Subcutaneous adipose tissue (tissue), 4 donors: ENCODE results near the gene PCDHGC4. TPM values are rescaled to one million over a fixed set of nuclear protein-coding genes. Genes with fewer than 3 reads are reported as not detected.

Experiments used
- total RNA-seq, 4 donors: library from RNA; depleted of rRNA; stranded (reverse); fragments of >200 nt; gene quantifications; one replicate each; pipeline ENCODE4 v1.1.0, GENCODE V29; 2016
- TF ChIP-seq, protein P1 (sequence below): fragments of 450-650 bp; IDR thresholded peaks from one replicate; pipeline ENCODE4 v1.5.1; 2016; ENCODE audit warnings: low read depth, mild to moderate bottlenecking, control low read depth, antibody characterized with exemption, moderate library complexity

Gene PCDHGC4
- total RNA-seq, 4 donors from 2014 or later = 1.0 to 10.9 (median 1.9) TPM

DNA sequence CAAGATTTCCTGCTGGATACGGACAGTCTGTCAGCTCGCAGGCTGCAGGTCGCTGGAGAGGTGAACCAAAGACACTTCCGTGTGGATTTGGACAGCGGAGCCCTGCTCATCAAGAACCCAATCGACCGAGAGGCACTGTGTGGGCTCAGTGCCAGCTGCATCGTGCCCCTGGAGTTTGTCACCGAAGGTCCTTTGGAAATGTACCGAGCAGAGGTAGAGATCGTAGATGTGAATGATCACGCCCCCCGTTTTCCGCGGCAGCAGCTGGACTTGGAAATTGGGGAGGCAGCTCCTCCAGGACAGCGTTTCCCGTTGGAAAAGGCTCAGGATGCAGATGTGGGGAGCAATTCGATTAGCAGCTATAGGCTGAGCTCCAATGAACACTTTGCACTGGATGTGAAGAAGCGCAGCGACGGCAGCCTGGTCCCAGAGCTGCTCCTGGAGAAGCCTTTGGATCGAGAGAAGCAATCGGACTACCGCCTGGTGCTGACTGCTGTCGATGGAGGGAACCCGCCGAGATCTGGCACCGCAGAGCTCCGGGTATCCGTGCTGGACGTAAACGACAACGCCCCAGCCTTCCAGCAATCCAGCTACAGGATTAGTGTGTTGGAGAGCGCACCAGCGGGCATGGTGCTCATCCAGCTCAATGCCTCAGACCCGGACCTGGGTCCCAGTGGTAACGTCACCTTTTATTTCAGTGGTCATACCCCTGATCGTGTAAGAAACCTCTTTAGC is 658 bp downstream of the PCDHGC4 start:
- TF ChIP-seq, protein P1, sequence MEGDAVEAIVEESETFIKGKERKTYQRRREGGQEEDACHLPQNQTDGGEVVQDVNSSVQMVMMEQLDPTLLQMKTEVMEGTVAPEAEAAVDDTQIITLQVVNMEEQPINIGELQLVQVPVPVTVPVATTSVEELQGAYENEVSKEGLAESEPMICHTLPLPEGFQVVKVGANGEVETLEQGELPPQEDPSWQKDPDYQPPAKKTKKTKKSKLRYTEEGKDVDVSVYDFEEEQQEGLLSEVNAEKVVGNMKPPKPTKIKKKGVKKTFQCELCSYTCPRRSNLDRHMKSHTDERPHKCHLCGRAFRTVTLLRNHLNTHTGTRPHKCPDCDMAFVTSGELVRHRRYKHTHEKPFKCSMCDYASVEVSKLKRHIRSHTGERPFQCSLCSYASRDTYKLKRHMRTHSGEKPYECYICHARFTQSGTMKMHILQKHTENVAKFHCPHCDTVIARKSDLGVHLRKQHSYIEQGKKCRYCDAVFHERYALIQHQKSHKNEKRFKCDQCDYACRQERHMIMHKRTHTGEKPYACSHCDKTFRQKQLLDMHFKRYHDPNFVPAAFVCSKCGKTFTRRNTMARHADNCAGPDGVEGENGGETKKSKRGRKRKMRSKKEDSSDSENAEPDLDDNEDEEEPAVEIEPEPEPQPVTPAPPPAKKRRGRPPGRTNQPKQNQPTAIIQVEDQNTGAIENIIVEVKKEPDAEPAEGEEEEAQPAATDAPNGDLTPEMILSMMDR = no peak

DNA sequence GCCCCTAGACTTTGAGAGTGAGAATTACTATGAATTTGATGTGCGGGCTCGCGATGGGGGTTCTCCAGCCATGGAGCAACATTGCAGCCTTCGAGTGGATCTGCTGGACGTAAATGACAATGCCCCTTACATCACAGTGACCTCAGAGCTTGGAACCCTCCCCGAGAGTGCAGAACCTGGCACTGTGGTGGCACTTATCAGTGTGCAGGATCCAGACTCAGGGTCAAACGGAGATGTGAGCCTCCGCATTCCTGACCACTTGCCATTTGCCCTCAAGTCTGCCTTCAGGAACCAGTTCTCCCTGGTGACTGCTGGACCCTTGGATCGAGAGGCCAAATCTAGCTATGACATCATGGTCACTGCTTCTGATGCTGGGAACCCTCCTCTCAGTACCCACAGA is 1.3 kb downstream of the PCDHGC4 start:
- TF ChIP-seq, protein P1 = no peak

- TF ChIP-seq, protein P1 = no peak
Observed at GRCh38 chr5:141487131-141487530, 2.3 kb downstream of the PCDHGC4 start.

- TF ChIP-seq, protein P1 = no peak
Observed at GRCh38 chr5:141488591-141489561, 4.0 kb downstream of the PCDHGC4 start, which contains the start of gene PCDHGC5. Gene PCDHGC5 (plus strand): TSS chr5:141489081. CDS start chr5:141489241, 160 bp downstream.

DNA sequence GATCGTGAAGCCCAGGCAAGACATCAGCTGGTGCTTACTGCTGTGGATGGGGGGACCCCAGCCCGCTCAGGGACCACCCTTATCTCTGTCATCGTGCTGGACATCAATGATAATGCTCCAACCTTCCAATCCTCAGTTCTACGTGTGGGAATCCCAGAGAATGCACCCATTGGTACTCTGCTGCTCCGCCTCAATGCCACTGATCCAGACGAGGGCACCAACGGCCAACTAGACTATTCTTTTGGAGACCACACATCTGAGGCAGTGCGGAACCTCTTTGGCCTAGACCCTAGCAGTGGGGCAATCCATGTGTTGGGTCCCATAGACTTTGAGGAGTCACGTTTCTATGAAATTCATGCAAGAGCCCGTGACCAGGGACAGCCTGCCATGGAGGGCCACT is 5.0 kb downstream of the PCDHGC4 start:
- TF ChIP-seq, protein P1 = no peak

- TF ChIP-seq, protein P1 = no peak
Observed at GRCh38 chr5:141490271-141490670, 5.4 kb downstream of the PCDHGC4 start.

DNA sequence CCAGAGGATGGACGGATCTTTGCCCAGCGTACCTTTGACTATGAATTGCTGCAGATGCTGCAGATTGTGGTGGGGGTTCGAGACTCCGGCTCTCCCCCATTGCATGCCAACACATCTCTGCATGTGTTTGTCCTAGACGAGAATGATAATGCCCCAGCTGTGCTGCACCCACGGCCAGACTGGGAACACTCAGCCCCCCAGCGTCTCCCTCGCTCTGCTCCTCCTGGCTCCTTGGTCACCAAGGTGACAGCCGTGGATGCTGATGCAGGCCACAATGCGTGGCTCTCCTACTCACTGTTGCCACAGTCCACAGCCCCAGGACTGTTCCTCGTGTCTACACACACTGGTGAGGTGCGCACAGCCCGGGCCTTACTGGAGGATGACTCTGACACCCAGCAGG is 5.9 kb downstream of the PCDHGC4 start:
- TF ChIP-seq, protein P1 = no peak
